Ectodermal cell (in vitro differentiated cells): Measurements from ENCODE around the gene MARK1.

Experiments used
- H3K27ac ChIP-seq: 2 replicates; pipeline ENCODE4 v1.7.0; 2013; ENCODE audit warnings: mild to moderate bottlenecking, low read depth, low read length; ENCODE audit not compliant: insufficient read depth, poor library complexity, severe bottlenecking
- H3K27me3 ChIP-seq: 2 replicates; pipeline ENCODE4 v1.7.0; 2013; ENCODE audit warnings: mild to moderate bottlenecking, low read length; ENCODE audit not compliant: insufficient read depth, control insufficient read depth, poor library complexity, severe bottlenecking
- H3K36me3 ChIP-seq: one replicate; pipeline ENCODE4 v1.7.0; 2013; ENCODE audit warnings: low read length; ENCODE audit not compliant: control insufficient read depth, insufficient read depth
- H3K4me1 ChIP-seq: one replicate; pipeline ENCODE4 v1.7.0; 2013; ENCODE audit warnings: low read length; ENCODE audit not compliant: control insufficient read depth, insufficient read depth
- H3K4me3 ChIP-seq: 2 replicates; pipeline ENCODE4 v1.7.0; 2013; ENCODE audit warnings: low read depth, low read length, control low read depth; ENCODE audit not compliant: insufficient read depth
- H3K9me3 ChIP-seq: 2 replicates; pipeline ENCODE4 v1.7.0; 2013; ENCODE audit warnings: mild to moderate bottlenecking, low read length, moderate library complexity; ENCODE audit not compliant: control insufficient read depth
- WGBS, 2 experiments: methylation state at CpG; one replicate each; pipeline ENCODE4 v1.1.7; 2013; ENCODE audit warnings: missing lambda C conversion rate in 2 of 2; 5-methylcytosine and 5-hydroxymethylcytosine counted together

The MARK1 gene

GRCh38 chr1:220504329-220504728, 23.6 kb upstream of the MARK1 start:
- H3K9me3 ChIP-seq: no peaks in the 10 kb centered on the region
- 92 to 95% methylated on average over 5 of the region's 5 CpGs for WGBS, 2 experiments
- H3K36me3 ChIP-seq: no peaks in the 10 kb centered on the region
- H3K4me1 ChIP-seq: no peaks in the 10 kb centered on the region
- H3K27me3 ChIP-seq: no peaks in the 10 kb centered on the region
- H3K27ac ChIP-seq: no peak overlapping the region
- no peak overlapping the region for H3K4me3 ChIP-seq

GRCh38 chr1:220507085-220507484, 20.9 kb upstream of the MARK1 start:
- WGBS, 2 experiments: 91 to 95% methylated on average over 5 of the region's 5 CpGs
- no peak overlapping the region for H3K27ac ChIP-seq

GRCh38 chr1:220511179-220511578, 16.8 kb upstream of the MARK1 start:
- Histone ChIP-seq H3K36me3 (no peaks in the 10 kb centered on the region), H3K27me3 (no peaks in the 10 kb centered on the region), H3K4me3 (no peak overlapping the region), H3K27ac (no peak overlapping the region), H3K9me3 (no peaks in the 10 kb centered on the region), H3K4me1 (peaks cover 3% of the 10 kb centered on the region)
- 86 to 92% methylated on average over 4 of the region's 4 CpGs for WGBS, 2 experiments

More at GRCh38 chr1:220507085-220507484, 20.9 kb upstream of the MARK1 start:
- Histone ChIP-seq H3K4me3 (no peak overlapping the region), H3K9me3 (no peaks in the 10 kb centered on the region), H3K27me3 (no peaks in the 10 kb centered on the region), H3K4me1 (peaks cover 3% of the 10 kb centered on the region), H3K36me3 (no peaks in the 10 kb centered on the region)

DNA sequence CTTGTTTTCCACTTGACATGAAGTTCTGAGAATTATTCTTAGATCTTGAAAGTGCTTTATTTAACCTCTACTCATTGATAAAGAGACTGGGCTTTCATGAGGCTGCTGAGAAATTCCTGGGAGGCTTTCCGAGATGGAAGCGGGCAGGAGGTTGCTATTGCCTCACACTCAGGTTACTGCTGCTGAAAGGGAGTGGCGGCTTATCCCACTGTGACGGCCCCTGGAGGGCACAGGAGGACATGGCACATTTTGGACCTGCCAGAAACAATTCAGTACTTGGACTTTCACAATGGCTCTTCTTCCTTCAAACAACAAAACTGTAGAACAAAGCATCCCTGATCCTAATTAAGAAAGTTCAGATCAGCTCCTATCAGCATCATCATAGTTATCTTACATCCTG, 16.2 kb upstream of the MARK1 start:
- Histone ChIP-seq H3K4me1 (peaks cover 3% of the 10 kb centered on the region), H3K36me3 (no peaks in the 10 kb centered on the region), H3K9me3 (no peaks in the 10 kb centered on the region), H3K27ac (no peak overlapping the region), H3K4me3 (no peak overlapping the region), H3K27me3 (no peaks in the 10 kb centered on the region)
- 17 to 26% methylated on average over 4 of the region's 4 CpGs for WGBS, 2 experiments

GRCh38 chr1:220513834-220514233, 14.1 kb upstream of the MARK1 start:
- H3K27me3 ChIP-seq: no peaks in the 10 kb centered on the region
- H3K4me3 ChIP-seq: no peak overlapping the region
- H3K9me3 ChIP-seq: no peaks in the 10 kb centered on the region
- WGBS, 2 experiments: 92 to 95% methylated on average over 3 to 4 of the region's 4 CpGs
- peaks cover 3% of the 10 kb centered on the region for H3K4me1 ChIP-seq
- H3K36me3 ChIP-seq: no peaks in the 10 kb centered on the region
- no peak overlapping the region for H3K27ac ChIP-seq

- H3K4me3 ChIP-seq: no peak overlapping the region
- WGBS, 2 experiments: 92% methylated on average over 2 of the region's 2 CpGs
- H3K36me3 ChIP-seq: no peaks in the 10 kb centered on the region
- no peaks in the 10 kb centered on the region for H3K9me3 ChIP-seq
- H3K27me3 ChIP-seq: no peaks in the 10 kb centered on the region
- peaks cover 3% of the 10 kb centered on the region for H3K4me1 ChIP-seq
- H3K27ac ChIP-seq: no peak overlapping the region
Observed at GRCh38 chr1:220514256-220514655, 13.7 kb upstream of the MARK1 start.

DNA sequence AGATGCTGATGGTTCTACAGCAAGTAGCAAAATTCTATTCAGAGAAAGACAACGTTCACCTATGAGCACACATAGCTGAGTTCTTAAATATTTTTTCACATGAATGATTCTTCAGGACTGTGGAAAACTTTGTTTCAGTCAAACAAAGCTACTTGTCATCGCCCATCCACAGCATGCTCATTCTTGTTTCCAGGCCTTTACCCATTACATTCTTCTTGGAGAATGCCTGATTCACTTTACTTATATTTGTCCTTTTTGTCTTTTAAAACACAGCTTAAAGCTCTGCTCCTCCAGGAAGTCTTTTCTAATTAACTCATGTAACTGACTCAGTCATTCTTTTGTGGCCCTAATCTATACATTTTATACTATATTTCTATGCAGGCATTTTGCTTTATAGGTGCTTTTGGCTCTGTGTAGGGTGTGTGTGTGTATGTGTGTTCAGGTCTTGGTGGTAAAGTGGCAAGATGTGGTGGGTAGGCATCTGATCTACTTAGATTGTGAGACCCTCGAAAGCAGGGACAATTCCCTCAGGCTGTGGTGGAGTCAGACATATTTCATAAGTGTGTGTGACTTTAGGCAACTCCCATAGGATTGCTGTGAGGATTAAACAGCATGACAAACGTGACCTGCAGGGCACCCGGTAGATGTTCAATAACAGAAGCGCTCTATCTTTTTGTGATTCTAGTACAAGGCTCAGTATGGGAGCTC, 11.8 kb upstream of the MARK1 start:
- no peaks in the 10 kb centered on the region for H3K36me3 ChIP-seq
- H3K4me3 ChIP-seq: no peak overlapping the region
- peaks cover 3% of the 10 kb centered on the region for H3K4me1 ChIP-seq
- no peak overlapping the region for H3K27ac ChIP-seq
- no peaks in the 10 kb centered on the region for H3K27me3 ChIP-seq
- H3K9me3 ChIP-seq: no peaks in the 10 kb centered on the region
- WGBS, 2 experiments: 75 to 78% methylated on average over 6 of the region's 6 CpGs

DNA sequence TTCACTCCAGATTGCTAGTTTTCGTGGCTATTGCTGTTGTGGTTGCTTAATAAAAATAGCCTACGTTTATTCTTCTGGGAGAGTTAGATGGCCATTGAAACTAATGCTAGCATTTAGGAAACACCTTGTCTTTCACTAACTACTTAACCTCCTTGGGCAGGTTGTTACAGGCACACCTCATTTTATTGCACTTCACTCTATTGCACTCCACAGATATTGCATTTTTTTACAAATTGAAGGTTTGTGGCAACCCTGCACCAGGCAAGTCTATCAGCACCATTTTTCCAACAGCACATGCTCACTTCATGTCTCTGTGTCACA, 11.3 kb upstream of the MARK1 start:
- peaks cover 3% of the 10 kb centered on the region for H3K4me1 ChIP-seq
- no peak overlapping the region for H3K27ac ChIP-seq
- no peaks in the 10 kb centered on the region for H3K9me3 ChIP-seq
- no peak overlapping the region for H3K4me3 ChIP-seq
- WGBS, 2 experiments: 80% methylated on average over 2 of the region's 2 CpGs
- H3K36me3 ChIP-seq: no peaks in the 10 kb centered on the region
- H3K27me3 ChIP-seq: no peaks in the 10 kb centered on the region

DNA sequence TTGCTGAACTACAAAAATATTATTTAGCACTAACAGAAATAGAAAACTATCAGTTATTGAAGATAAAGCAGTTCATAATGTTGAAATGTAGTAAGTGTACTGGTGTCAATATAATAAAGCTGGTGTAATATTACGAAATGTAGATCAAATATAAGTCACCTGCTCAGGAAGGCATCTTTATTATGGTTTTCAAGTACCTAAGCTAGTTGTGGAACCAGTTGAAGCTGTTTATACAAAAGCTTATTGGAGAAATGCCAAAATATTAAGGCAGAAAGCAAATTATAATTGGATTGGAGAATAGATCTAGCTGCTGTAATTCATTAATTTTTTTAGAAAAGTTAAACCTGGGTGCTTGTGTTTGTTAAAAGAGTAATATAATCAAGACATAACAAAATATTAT, 6.2 kb upstream of the MARK1 start:
- Histone ChIP-seq H3K4me1 (no peaks in the 10 kb centered on the region), H3K4me3 (no peak overlapping the region), H3K27me3 (peaks cover 4% of the 10 kb centered on the region), H3K36me3 (no peaks in the 10 kb centered on the region), H3K27ac (no peak overlapping the region), H3K9me3 (no peaks in the 10 kb centered on the region)
- WGBS, 2 experiments: 90 to 92% methylated on average over 1 of the region's 1 CpG

GRCh38 chr1:220526294-220526693, 1.6 kb upstream of the MARK1 start:
- H3K27me3 ChIP-seq: peaks cover 13% of the 10 kb centered on the region

More at GRCh38 chr1:220526294-220526693, 1.6 kb upstream of the MARK1 start:
- no peaks in the 10 kb centered on the region for H3K9me3 ChIP-seq
- H3K4me3 ChIP-seq: no peak overlapping the region
- no peak overlapping the region for H3K27ac ChIP-seq
- WGBS, 2 experiments: 46 to 50% methylated on average over 6 to 7 of the region's 7 CpGs
- H3K4me1 ChIP-seq: peaks cover 6% of the 10 kb centered on the region
- no peaks in the 10 kb centered on the region for H3K36me3 ChIP-seq
